Activated CD8-positive, alpha-beta memory T cell treated with anti-CD3 and anti-CD28 coated beads for 1 hour (primary cell): ENCODE data around the gene EYA3.

Experiments
- DNase-seq, 2 donors: peaks; one replicate each; pipeline ENCODE4 v3.0.0-alpha.2; 2020; ENCODE audit warnings: low read depth in 1 of 2; ENCODE audit errors: extremely low read depth in 1 of 2

EYA3 gene

GRCh38 chr1:28112388-28113241 lies 24.2 kb upstream of the EYA3 start:
- DNase-seq, result no peak

GRCh38 chr1:28111157-28111556 lies 22.7 kb upstream of the EYA3 start:
- no peak for DNase-seq

GRCh38 chr1:28110555-28110954 lies 22.1 kb upstream of the EYA3 start:
- no peak for DNase-seq

GRCh38 chr1:28109639-28110038 lies 21.2 kb upstream of the EYA3 start:
- no peak for DNase-seq

GRCh38 chr1:28108001-28108400 lies 19.6 kb upstream of the EYA3 start:
- no peak for DNase-seq

- DNase-seq, result no peak
Measured at GRCh38 chr1:28104866-28105467, 16.6 kb upstream of the EYA3 start.

- no peak for DNase-seq
Measured at GRCh38 chr1:28102189-28102588, 13.8 kb upstream of the EYA3 start.

GRCh38 chr1:28099050-28099769 lies 10.8 kb upstream of the EYA3 start:
- DNase-seq, result no peak

GRCh38 chr1:28097100-28097472 lies 8.7 kb upstream of the EYA3 start:
- no peak for DNase-seq

GRCh38 chr1:28096210-28097099 lies 8.0 kb upstream of the EYA3 start:
- no peak for DNase-seq

GRCh38 chr1:28091043-28091781 lies 2.8 kb upstream of the EYA3 start:
- peak; percentile 55 to 68 for DNase-seq

GRCh38 chr1:28087614-28088167 lies 719 bp downstream of the EYA3 start:
- DNase-seq, result peak in 1 of 2 donors; percentile 6

- DNase-seq, result no peak
Measured at GRCh38 chr1:28086651-28087050, 1.8 kb downstream of the EYA3 start.

GRCh38 chr1:28085129-28085528 lies 3.3 kb downstream of the EYA3 start:
- DNase-seq, result no peak

- no peak for DNase-seq
Measured at GRCh38 chr1:28083876-28084275, 4.5 kb downstream of the EYA3 start.

GRCh38 chr1:28078680-28079626 lies 9.5 kb downstream of the EYA3 start:
- DNase-seq, result no peak

- no peak for DNase-seq
Measured at GRCh38 chr1:28078262-28078661, 10.1 kb downstream of the EYA3 start.

- no peak for DNase-seq
Measured at GRCh38 chr1:28074892-28075511, 13.4 kb downstream of the EYA3 start.
